RWPE1 (cell line): ENCODE data around the gene PHTF2.

Experiments used
- CTCF ChIA-PET: fragments of 350-600 bp; sonication (Branson Sonifier 250); formaldehyde crosslinking; extraction: SDS; loops from one replicate; lab custom pipeline; 2021; lab: Yijun Ruan, JAX
- POLR2A ChIA-PET: fragments of 400-600 bp; formaldehyde crosslinking; extraction: SDS; loops from one replicate; lab custom pipeline; 2020; ENCODE audit warnings: antibody characterized with exemption; ENCODE audit not compliant: low non-redundant PET; lab: Yijun Ruan, JAX
- DNase-seq: peaks from one replicate; pipeline ENCODE4 v3.0.0; 2012; ENCODE audit warnings: low spot score
- H3K27ac ChIP-seq: fragments of 450-650 bp; 2 replicates; pipeline ENCODE4 v1.5.1; 2017
- TF ChIP-seq, protein P1 (sequence below): fragments of 450-650 bp; conservative IDR thresholded peaks from 2 replicates; pipeline ENCODE4 v1.5.1; 2017; ENCODE audit warnings: low read depth, mild to moderate bottlenecking

The PHTF2 gene

DNA sequence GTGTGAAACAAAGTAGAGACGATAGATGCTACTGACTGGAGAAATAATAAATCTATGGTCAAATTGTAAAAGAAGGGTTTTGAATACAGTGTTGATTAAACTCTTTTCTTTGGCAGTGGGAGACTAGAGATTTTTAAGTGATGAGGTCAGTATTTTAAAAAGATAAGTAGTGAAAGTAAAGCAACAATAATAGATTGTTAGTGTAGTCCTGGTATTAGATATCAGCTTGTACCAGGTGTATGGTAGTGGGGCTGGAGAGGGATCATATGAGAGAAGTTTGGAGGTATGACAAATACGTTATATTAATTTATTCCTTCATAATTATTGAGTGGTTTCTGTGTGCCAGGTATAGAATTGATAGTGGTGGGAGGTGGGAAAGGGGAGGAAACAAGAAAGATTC, 25.2 kb downstream of the PHTF2 start:
- H3K27ac ChIP-seq, result no peak overlapping the region
- CTCF ChIA-PET, result interaction anchor here (0.7 kb wide), 2 partner anchors 10 to 1328 kb away, joined by 3 read pairs; no protein-coding TSS in a partner anchor
- DNase-seq, result no peak
- POLR2A ChIA-PET, result no interaction called here
- TF ChIP-seq, protein P1, sequence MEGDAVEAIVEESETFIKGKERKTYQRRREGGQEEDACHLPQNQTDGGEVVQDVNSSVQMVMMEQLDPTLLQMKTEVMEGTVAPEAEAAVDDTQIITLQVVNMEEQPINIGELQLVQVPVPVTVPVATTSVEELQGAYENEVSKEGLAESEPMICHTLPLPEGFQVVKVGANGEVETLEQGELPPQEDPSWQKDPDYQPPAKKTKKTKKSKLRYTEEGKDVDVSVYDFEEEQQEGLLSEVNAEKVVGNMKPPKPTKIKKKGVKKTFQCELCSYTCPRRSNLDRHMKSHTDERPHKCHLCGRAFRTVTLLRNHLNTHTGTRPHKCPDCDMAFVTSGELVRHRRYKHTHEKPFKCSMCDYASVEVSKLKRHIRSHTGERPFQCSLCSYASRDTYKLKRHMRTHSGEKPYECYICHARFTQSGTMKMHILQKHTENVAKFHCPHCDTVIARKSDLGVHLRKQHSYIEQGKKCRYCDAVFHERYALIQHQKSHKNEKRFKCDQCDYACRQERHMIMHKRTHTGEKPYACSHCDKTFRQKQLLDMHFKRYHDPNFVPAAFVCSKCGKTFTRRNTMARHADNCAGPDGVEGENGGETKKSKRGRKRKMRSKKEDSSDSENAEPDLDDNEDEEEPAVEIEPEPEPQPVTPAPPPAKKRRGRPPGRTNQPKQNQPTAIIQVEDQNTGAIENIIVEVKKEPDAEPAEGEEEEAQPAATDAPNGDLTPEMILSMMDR, result no peak

DNA sequence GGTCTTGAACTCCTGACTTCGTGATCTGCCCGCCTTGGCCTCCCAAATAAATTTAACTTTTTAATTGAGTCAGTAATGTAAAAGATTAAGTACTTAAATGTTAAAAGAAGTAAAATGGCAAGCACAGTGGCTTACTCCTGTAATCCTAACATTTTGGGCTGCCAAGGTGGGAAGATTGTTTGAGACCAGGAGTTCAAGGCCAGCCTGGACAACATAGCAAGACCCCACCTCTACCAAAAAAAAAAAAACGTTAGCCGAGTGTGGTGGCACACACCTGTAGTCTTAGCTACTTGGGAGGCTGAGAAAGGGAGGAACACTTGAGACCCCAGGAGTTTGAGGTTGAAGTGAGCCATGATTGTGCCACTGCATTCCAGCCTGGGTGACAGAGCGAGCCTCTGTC, 26.1 kb downstream of the PHTF2 start:
- no peak for DNase-seq
- H3K27ac ChIP-seq, result no peak overlapping the region
- POLR2A ChIA-PET, result no interaction called here
- CTCF ChIA-PET, result interaction anchor here (0.6 to 0.7 kb wide), 3 partner anchors 11 to 1327 kb away, joined by 3 to 4 read pairs (median 3); no protein-coding TSS in a partner anchor
- TF ChIP-seq, protein P1, result no peak

DNA sequence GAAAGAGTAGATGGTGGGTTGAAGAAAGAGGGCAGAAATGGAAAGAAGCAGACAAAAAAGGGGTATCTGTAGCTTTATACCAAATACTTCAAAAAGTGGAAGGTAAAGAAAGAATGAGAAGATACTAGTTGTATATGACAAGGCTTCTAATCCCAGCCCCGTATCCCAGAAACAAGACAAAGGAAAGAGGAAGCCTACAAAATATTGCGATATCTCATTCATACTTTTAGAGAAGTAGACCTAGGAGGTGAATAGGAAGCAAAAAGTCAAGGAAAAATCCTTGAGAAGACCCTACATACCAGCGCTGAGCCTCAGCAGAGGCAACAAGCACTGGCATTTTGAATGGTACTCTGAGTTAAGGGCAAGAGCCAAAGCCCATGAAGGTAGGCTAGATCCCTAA, 26.6 kb downstream of the PHTF2 start:
- ChIA-PET POLR2A (no interaction called here), CTCF (interaction anchor here (0.6 kb wide), 1 partner anchor 18 kb away, joined by 4 read pairs; no protein-coding TSS in a partner anchor)
- DNase-seq, result no peak
- no peak overlapping the region for H3K27ac ChIP-seq
- TF ChIP-seq, protein P1, result no peak

DNA sequence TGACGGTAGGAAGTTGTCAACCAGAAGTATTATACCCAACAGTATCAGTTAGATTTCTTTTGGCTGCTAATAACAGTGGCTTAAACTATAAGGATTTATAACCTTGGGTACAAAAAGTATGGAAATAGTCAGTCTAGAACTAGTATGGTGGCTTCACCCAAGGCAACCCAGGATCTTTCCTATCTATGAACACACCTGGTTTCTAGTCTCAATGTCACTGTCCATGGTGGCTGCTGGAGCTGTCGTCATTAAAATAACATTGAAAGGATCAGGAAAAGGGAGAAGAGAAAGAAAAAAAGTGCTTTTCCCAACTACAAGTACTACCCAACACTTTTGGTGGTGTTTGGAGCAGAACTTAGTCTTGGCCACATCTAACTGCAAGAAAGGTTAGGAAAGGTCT, 27.7 kb downstream of the PHTF2 start:
- no peak overlapping the region for H3K27ac ChIP-seq
- TF ChIP-seq, protein P1, result no peak
- DNase-seq, result no peak
- ChIA-PET POLR2A (no interaction called here), CTCF (no interaction called here)

DNA sequence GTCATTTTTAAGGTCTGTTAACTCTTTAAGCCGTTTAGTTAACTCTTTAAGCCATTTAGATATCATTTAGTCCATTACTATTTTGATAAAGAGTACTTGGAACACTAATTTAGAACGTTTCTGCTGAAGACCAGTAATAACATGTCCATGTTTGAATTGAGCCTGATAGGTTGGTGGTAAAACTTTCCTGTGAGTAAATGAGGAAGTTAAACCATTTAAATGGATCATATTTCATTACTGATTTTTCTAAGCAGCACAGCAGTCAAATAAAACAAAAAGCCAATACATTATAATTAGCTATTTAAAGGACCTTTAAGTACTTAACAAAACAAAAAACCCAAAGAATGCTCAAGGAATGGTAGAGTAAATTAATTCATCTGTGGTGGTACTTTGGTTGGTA, 29.4 kb downstream of the PHTF2 start:
- TF ChIP-seq, protein P1, result no peak
- ChIA-PET CTCF (no interaction called here), POLR2A (no interaction called here)
- DNase-seq, result no peak
- H3K27ac ChIP-seq, result no peak overlapping the region

DNA sequence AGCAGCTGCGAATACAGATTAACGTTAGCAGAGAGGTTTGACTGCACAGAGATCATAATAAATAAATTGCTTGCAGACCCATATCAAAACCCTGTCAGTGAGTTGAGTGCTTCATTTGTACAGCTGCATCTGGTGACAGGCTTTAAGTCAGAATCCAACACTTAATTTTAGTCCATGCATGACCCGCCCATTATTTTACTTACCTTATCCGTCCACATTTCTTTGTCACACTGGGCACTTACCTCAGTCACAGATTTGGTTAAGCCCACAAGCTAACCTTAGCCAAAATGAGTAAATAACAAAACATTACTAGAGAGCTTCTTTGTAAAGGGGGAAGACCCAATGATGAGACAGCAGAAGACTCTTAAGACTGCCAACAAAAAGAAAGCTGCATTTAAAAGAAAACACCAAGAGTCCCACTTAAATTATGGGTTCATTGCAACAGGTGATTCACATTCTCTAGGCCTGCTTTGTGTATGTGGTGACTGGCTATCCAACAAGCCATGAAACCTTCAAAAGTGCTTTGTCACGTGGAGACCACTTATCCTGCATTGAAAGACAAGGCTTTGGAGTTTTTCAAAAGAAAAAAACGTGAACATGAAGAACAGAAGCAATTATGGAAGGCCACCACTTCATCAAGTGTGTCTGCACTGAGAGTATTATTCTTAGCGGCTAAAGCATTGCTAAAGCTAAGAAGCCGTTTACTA, 32.2 kb downstream of the PHTF2 start:
- H3K27ac ChIP-seq, result no peak overlapping the region
- POLR2A ChIA-PET, result no interaction called here
- DNase-seq, result no peak
- CTCF ChIA-PET, result no interaction called here
- TF ChIP-seq, protein P1, result no peak
